NOMO-1 (cell line): ENCODE results near the gene NAALADL2.
"Not testable (repeated sequence)": the region's sequence is repeated elsewhere in the genome, so short reads cannot be mapped to it uniquely, and the experiment has no call there.

Experiments
- DNase-seq, 2 experiments: peaks; one replicate each; lab custom pipeline; 2025; ENCODE audit not compliant: unreplicated experiment in 2 of 2; lab: John Stamatoyannopoulos, UW

NAALADL2 gene

GRCh38 chr3:175726228-175726627 is 867.1 kb downstream of the NAALADL2 start:
- no peak for DNase-seq

DNA sequence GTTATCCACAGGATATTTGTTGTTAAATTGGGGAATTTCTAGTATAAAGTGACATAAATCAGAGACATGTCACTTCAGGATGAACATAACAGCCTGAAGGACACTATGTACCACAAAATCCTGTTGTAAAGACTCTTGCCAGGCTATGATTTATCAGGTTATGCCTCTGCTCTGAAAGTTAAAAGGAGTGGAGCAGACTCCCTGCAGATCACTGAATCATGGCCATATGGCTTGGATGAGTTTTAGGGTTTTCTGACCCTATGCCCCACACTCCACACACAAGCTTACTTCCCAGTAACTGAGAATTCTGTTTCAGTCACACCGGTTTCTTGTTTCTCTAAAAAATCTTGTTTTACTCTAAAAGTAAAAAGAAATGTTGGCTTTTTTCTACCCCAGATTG is 869.4 kb downstream of the NAALADL2 start:
- DNase-seq: no peak

- DNase-seq: no peak
Measured at GRCh38 chr3:175729466-175729865, 870.3 kb downstream of the NAALADL2 start.

GRCh38 chr3:175731543-175731942 is 872.4 kb downstream of the NAALADL2 start:
- no peak for DNase-seq

- no peak for DNase-seq
Measured at GRCh38 chr3:175732017-175732416, 872.9 kb downstream of the NAALADL2 start.

DNA sequence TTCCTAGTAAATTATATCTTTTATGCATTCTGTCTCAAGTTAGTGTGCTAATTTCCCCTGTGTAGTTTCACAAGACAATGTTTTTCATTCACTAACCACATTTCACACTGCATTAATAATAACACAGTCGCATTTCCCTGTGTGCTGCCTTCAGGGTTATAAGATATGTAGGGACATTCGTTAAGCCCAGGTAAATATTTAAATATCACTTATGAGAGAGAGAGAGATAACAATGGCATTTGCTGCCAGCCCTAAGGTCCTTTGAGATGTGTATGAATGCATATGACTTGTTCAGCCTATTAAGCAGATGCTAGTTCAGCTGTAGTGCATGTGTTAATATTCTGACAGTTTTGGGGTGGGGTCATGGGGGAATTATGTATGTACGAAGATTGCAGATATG is 876.7 kb downstream of the NAALADL2 start:
- DNase-seq: no peak

DNA sequence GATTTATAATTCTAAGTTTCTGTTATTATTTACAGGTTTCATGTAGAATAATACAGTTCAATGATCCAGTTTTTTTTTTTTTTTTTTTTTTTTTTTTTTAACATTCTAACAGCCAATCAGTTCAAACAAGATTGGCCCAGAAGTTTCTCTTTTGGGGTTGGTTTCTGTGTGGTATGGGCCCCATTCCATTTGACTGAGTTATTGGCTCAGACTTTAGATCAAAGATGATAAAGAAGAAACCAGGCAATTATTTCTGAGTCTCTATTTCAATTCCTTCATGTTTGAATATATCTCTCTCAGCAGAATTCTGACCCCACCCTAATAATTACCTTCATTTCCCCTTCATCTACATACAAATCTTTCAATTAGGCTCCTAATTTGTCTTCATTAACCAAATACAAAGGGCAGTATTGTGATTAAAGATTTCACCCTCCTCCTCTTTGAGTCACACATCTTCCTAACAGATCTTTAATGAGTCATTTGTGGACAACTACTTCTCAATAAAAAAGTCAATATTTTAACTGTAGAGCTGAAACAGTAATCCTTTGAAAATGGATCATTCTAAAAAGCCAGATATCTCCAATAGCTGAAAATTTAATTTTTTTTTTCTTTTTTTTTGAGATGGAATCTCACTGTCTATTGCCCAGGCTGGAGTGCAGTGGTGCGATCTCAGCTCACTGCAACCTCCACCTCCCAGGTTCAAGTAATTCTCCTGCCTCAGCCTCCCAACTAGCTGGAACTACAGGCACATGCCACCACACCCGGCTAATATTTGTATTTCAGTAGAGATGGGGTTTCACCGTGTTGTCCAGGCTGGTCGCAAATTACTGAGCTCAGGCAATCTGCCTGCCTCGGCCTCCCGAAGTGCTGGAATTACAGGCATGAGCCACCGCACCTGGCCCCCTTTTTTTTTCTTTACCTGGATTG is 878.8 kb downstream of the NAALADL2 start:
- DNase-seq: no peak

GRCh38 chr3:175741951-175742350 is 882.8 kb downstream of the NAALADL2 start:
- DNase-seq: no peak

DNA sequence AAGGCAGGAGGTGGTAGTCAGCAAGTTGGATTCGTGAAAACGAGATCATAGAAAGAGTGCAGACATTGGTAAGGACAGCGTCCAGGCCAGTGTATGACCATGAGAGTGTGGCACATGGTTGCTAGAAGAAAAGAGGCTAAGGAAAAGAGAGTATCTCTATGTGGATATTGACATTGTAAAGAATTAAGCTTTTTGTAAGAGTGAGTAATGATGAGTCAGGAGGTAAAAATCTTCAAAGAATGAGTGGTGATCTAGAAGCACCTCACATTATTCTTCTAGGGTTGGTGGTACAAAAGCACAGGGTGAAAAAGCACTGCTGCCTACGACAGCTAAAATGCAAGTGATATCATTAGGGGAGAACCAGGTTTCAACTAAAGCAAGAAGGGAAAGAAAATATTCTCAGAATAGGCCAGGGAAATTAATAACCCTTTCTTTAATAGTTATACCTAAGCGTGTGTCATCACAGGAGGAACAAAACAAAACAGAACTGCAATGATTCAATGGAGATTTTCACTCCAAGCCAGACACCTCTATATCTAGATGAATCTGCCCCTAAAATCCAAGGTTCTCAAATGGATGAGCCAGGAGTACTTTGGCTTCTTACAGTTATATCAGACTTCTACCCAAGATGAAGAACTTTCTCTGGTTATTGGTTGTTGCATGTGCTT is 884.7 kb downstream of the NAALADL2 start:
- no peak for DNase-seq

- no peak for DNase-seq
Measured at GRCh38 chr3:175746308-175746707, 887.2 kb downstream of the NAALADL2 start.

DNA sequence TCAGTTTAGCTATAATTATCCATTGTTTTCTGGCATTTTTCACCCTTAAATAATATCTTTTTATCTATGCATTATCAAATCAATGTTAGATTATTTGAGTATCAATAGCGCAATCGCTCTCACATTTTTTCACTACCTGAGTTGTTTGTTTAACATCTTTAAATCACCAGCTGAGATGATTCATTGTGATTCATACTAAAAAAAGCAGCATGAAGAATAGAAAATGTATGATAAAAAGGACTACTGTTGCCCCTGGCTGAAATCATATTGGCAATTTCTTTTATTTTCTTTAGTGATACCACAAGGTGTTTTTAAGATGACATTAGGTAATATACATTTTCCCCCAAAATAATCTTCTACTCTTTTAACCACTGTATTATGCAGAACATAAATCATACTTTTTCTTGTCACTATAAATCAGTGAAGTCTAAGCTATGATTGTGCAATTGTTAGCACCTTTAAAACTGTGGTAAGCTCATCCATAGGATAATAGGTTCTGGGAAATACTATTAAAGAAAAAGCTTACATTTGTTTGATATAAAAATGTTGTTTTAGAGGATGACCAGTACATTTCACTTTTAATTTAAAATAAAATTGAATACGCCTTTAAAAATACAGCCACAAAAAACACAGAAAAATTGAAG is 889.1 kb downstream of the NAALADL2 start:
- DNase-seq: no peak

DNA sequence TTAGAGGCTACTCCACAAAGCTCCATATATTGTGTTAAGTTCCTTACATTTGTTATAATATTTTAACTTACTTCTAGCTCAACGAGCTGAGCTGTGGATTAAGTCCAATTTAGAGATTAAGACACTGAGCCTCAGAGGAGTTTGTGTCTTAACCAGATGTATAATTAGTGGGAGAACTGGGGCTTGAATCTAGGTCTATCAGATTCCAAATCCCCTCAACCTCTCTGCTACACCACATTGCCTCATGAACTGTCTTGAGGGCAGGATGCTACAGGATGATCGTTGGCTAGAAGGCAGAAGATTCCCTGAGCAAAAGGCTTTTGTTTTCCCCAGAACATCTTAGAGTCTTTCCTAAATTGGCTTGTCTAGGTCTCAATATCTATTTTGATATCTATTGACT is 890.8 kb downstream of the NAALADL2 start:
- no peak for DNase-seq

DNA sequence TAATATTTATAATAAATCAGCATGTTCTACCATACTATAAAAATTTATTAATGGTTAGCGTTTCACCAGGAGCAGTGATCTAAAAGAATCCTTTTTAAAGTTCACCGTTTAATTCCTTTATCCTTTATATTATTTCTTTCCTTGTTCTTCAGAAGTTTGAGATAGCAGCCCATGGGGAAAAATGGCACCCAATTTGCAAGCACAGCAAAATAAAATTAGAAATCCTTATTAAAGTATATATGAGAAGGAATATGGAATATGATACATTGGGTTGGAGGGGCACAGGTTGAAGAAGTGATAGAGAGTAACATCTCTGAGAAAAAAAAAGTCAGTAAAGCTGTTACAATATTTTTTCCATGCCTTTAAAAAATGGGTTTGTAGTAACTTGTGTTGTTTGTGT is 892.0 kb downstream of the NAALADL2 start:
- no peak for DNase-seq

DNA sequence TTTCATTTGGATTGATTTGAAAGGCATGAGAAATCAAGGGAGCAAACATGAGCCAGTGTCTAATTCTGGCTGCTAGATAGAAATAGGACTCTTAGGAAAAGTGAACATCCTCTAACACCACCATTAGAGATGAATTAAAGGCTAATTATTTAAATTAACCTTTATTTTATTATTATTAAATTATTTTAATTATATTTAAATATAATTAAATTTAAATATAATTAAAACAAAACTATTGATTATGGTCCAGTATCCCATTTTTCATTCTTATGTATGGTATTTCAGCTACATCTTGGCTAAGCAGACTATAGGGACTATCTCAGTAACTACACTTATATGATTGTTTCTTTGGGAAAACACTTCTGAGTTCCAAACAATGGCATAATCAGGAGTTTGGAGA is 904.8 kb downstream of the NAALADL2 start:
- no peak for DNase-seq

GRCh38 chr3:175764722-175765121 is 905.6 kb downstream of the NAALADL2 start:
- DNase-seq: no peak

- no peak for DNase-seq
Measured at GRCh38 chr3:175770426-175770825, 911.3 kb downstream of the NAALADL2 start.

DNA sequence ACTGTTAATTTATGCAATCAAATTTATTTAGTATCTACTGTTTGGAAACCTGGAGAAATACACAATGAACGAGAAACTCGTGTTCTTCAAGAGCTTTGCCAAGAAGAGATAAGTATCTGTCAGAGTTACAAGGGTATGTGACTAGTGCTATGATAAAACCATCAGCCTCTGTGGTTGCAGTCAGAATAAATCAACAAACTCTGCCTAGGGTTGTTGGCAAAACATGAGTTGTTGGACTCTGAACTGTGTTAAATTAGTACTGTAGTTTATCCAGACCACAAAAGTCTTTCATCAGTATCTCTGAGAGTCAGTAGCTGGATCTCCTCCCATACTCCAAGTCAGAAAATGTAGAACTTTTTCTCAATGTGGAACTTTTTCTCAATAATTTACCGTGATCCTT is 918.4 kb downstream of the NAALADL2 start:
- no peak for DNase-seq

- DNase-seq: no peak
Measured at GRCh38 chr3:175777965-175778364, 918.8 kb downstream of the NAALADL2 start.

DNA sequence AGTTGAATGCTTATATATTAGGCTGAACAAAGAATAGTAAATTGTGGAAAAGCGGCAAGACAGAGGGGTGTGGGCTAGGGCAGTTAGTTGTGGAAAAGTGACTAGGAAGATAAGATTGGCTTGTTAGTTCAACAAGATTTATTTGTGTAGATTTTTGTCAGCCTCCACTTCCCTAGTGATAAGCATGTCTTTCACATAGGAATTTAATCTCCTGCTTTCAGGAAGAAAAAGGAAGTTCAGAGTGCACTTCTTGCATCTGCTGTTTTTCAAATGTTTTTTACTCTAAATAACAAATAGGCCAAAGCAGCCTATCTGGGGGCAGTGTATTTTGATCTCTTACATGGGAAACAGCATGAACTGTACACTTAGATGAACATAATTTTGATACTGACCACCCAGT is 919.9 kb downstream of the NAALADL2 start:
- no peak for DNase-seq

DNA sequence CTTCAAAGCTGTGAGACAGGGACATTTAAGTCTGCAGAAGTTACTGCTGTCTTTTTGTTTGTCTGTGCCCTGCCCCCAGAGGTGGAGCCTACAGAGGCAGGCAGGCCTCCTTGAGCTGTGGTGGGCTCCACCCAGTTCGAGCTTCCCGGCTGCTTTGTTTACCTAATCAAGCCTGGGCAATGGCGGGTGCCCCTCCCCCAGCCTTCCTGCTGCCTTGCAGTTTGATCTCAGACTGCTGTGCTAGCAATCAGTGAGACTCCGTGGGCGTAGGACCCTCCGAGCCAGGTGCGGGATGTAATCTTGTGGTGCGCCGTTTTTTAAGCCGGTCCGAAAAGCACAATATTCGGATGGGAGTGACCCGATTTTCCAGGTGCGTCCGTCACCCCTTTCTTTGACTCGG is 928.0 kb downstream of the NAALADL2 start:
- DNase-seq: not testable (repeated sequence)

- DNase-seq: no peak
Measured at GRCh38 chr3:175792245-175792644, 933.1 kb downstream of the NAALADL2 start.

GRCh38 chr3:175798326-175798725 is 939.2 kb downstream of the NAALADL2 start:
- DNase-seq: no peak
